HG03575 (cell line): ENCODE measurements around the gene KPNA5.

ENCODE experiments used
- ATAC-seq: cut with Tn5 transposase; IDR thresholded peaks from one replicate; pipeline ENCODE4 v1.9.1; 2021; ENCODE audit not compliant: unreplicated experiment, insufficient number of reproducible peaks, low FRiP score; ENCODE audit errors: extremely low read depth

Gene KPNA5

DNA sequence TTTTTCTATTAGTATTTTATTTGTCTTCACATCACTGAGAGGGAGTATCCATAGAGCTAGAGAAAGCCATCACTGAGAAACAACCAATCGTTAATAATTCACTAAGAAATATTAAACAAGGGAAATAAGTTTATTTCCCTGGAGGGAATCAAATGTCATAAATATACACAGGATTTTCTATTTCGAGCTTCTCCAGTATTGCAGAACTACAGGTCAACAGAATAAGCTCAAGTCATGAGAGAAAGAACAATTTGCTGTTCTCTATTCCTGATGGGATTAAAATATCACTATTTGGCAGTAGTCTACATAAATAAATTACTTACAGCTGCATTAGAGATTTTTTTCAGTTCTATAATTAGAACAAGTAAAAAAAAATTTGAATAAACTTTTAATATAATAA, 86.7 kb downstream of the KPNA5 start:
- ATAC-seq = no peak

DNA sequence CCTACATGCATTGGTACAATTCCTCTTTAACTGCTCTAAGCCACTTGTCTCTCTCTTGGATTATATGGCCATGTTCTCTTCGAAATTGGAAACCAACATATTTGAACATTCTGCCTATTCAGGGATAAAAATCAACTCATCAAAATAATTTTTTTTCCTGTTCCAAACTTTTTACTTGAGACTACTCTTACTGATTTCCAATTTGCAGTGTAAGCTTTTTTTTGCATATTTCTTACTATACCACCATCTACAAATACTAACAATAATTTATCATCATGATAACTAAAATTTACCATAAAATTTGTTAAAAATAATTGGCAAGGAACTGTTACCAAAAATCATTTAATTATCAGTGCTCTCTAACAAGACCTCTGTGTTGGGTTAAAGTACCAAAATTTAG, 91.4 kb downstream of the KPNA5 start:
- no peak for ATAC-seq

DNA sequence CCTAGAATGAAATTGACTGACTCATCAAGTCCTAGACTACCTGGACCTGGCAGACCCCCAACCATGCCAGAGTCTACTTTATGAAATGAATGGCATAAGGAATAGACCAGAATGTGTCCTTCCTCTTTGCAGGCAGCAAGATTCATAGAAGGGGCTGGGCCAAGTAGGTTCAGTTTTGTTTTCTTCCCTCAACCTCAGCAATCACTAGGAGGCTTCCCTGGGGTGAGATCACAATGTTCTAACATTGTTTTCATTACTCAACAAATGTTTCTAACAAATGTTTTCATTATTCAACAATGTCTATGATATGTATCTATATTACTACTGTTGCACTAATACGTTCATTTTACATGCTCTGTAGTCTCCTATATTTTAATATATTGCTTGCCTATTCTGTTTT, 92.9 kb downstream of the KPNA5 start:
- no peak for ATAC-seq

DNA sequence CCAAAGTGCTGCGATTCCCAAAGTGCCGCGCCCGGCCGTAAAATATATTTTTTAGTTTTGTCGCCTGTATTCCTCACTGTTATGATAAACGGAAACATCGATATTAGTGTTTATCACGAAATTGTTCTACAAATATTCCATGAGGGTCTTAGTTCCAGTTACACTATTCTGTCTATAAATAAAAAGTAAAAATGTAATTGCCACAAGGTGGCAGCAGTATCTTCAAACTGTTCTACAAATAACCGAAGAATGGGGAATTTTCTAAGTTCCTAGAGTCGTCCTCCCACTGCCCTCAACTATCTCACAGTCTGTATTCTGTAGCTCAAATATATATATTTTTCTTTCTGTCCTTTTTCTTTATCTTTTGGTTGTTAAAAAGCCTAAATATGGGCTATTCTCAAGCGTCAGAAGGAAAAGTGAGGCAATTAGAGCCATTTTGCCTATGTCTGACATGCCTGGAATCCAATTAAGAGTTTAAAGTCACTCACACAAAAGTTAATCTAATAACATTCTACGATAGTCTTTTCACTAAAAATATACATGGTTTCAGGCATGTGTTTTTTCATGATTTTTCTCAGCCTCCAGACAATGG, 98.7 kb downstream of the KPNA5 start:
- ATAC-seq = no peak

DNA sequence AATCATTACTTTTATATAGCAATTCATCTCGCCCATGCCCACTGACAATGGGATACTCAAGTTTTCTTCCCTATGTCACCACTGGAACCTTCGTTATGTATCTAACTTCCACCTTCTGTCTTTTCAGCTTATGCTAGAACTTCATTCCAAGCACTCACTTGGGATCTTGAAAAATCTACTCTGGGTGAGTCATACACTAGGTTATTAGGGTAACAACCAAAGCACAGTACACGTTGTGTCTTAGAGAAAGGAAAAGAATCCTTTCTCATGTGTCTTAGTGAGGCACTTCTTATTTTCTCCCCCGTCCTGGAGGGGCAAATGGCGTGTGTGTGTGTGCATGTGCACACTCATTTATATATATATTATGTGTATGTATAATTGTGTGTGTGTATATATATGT, 102.8 kb downstream of the KPNA5 start:
- no peak for ATAC-seq
